KG1 (cell line): Measurements from ENCODE around the gene SPOPL.

Experiments
- DNase-seq: peaks from one replicate; lab custom pipeline; 2025; lab: John Stamatoyannopoulos, UW

SPOPL gene

GRCh38 chr2:138601458-138602165 lies 100.0 kb downstream of the SPOPL start:
- no peak for DNase-seq

GRCh38 chr2:138602166-138602460 lies 100.5 kb downstream of the SPOPL start:
- DNase-seq = no peak

DNA sequence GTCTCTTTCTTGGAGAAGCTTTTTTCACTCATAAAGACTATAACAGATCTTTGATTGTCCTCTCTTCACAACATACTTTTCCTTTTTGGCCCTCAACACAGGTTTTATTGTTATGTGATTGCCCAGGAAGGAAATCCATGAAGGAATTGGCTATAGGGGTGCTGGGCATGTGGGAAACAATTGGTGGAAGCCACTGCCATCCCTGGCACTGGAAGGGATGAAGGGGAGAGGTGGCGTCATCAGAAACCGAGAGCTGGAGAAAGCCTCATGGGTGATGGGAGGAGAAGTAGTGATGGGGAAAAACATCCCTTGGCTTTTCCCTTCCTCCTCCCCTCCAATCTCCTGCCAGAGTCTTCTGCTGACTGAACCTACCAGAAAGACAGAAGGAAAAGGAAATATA lies 106.2 kb downstream of the SPOPL start:
- no peak for DNase-seq

DNA sequence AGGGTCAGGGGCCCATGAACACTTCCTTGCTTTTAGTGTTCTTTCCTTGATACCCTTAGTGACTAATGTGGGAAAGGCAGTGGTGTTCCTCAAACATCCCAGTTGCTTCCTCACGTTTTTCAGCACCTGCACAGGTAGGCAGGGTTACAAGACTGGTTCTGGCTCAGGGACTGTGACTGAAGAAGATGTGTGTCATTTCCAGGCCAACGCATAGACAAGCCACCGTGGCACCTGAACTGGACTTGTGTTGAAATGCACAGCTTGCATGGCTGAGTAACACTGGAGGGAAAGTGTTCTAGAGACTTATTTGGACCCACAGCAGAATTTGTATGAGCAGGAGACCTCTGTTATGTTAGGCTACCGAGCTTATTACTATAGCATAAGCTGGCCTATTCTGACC lies 107.9 kb downstream of the SPOPL start:
- DNase-seq = no peak

GRCh38 chr2:138610201-138610953 lies 108.8 kb downstream of the SPOPL start:
- DNase-seq = no peak

- no peak for DNase-seq
These were observed 113.7 kb downstream of the SPOPL start for GRCh38 chr2:138615257-138615656.

DNA sequence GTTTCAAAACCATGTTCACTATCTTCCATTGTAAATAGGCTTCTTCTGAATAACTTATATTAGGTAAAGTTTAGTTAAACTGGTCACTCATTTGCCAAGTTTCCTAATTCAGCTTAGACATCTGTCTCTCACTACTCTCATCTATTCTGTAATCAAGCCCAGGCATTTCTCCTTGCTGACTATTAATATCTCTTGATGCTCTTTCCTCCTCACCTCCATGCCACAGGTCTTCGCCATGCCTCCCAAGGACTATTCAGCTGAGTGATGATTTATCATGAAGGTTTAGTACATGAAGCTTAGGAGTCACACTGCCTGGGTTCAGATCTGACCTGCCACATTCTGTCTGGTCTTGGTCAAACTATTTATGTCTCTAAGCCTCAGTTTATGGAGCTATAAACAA lies 115.5 kb downstream of the SPOPL start:
- no peak for DNase-seq

- no peak for DNase-seq
These were observed 117.4 kb downstream of the SPOPL start for GRCh38 chr2:138618971-138619370.

DNA sequence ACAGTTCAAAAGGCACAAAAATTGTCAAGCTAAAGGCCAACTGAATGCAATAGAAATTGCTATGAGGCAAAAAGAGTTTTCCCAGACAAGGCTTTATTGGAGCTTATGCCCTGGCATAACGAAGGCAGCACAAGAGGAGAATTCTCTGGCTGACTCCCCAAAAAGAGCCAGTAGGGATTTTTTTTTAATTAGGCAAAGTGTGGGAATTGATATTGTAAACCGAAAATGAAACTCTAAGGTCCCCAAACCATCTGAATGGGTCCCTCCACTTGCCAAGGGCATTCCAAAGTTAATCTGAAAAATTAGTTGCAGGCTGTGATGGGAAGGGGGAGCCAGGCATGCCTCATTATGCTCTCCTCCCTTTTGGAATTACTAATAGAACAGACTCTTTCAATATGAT lies 118.9 kb downstream of the SPOPL start:
- DNase-seq = no peak

- no peak for DNase-seq
These were observed 119.6 kb downstream of the SPOPL start for GRCh38 chr2:138621139-138621538.

DNA sequence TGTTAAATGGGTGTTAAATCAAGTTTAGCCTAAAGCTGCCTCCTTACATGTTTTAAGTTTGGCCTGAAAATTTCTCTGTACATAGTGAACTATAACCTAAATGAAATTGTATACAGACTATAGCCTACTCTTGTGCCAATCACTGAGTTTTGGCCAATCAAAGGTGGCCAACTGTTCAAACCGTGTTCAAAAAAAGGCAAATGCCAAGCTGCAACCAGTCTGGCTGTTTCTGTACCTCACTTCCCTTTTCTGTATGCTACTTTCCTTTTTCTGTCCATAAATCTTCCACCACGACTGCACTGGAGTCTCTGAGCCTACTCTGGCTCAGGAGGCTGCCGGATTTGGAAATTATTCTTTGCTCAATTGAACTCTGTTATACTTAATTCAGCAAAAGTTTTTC lies 121.0 kb downstream of the SPOPL start:
- DNase-seq = peak; percentile 16
